SK-N-DZ (cell line): ENCODE results near the gene CTU1.

Experiments used
- DNase-seq: peaks from one replicate; pipeline ENCODE4 v3.0.0-alpha.2; 2015; ENCODE audit warnings: low spot score

Gene CTU1

GRCh38 chr19:51082611-51083010, 25.6 kb downstream of the CTU1 start, which contains the start of gene KLK14:
Gene KLK14 (minus strand): TSS chr19:51082887. CDS start chr19:51082614, 273 bp downstream.
- no peak for DNase-seq

- DNase-seq: no peak
These were observed 26.7 kb downstream of the CTU1 start for GRCh38 chr19:51081476-51081875.

GRCh38 chr19:51079481-51080110, 28.6 kb downstream of the CTU1 start:
- no peak for DNase-seq

GRCh38 chr19:51078731-51079130, 29.5 kb downstream of the CTU1 start:
- no peak for DNase-seq

GRCh38 chr19:51078104-51078503, 30.1 kb downstream of the CTU1 start:
- no peak for DNase-seq

- no peak for DNase-seq
These were observed 31.5 kb downstream of the CTU1 start for GRCh38 chr19:51076631-51077213.

- no peak for DNase-seq
These were observed 32.2 kb downstream of the CTU1 start for GRCh38 chr19:51075998-51076397.

GRCh38 chr19:51071095-51071405, 37.2 kb downstream of the CTU1 start:
- no peak for DNase-seq

GRCh38 chr19:51070334-51071094, 37.7 kb downstream of the CTU1 start:
- DNase-seq: no peak

- no peak for DNase-seq
These were observed 41.6 kb downstream of the CTU1 start for GRCh38 chr19:51066393-51067186.

- DNase-seq: no peak
These were observed 42.8 kb downstream of the CTU1 start for GRCh38 chr19:51065221-51065960.

GRCh38 chr19:51064534-51065220, 43.5 kb downstream of the CTU1 start, which contains the start of gene KLK13:
Gene KLK13 (minus strand): TSS chr19:51065092. CDS start chr19:51065067, 25 bp downstream.
- no peak for DNase-seq

GRCh38 chr19:51063664-51064063, 44.5 kb downstream of the CTU1 start:
- DNase-seq: no peak

- no peak for DNase-seq
These were observed 47.2 kb downstream of the CTU1 start for GRCh38 chr19:51060973-51061372.

GRCh38 chr19:51060336-51060735, 47.9 kb downstream of the CTU1 start:
- no peak for DNase-seq

- DNase-seq: no peak
These were observed 48.5 kb downstream of the CTU1 start for GRCh38 chr19:51059715-51060114.

- DNase-seq: no peak
These were observed 52.3 kb downstream of the CTU1 start for GRCh38 chr19:51055866-51056265.
